ENCODE data around the gene C1orf210. TPM values are rescaled to one million over a fixed set of nuclear protein-coding genes. Genes with fewer than 3 reads are reported as not detected.

Gene C1orf210
- total RNA-seq, 4 donors from 2014 or later = 0.27 TPM; not detected in 3

DNA sequence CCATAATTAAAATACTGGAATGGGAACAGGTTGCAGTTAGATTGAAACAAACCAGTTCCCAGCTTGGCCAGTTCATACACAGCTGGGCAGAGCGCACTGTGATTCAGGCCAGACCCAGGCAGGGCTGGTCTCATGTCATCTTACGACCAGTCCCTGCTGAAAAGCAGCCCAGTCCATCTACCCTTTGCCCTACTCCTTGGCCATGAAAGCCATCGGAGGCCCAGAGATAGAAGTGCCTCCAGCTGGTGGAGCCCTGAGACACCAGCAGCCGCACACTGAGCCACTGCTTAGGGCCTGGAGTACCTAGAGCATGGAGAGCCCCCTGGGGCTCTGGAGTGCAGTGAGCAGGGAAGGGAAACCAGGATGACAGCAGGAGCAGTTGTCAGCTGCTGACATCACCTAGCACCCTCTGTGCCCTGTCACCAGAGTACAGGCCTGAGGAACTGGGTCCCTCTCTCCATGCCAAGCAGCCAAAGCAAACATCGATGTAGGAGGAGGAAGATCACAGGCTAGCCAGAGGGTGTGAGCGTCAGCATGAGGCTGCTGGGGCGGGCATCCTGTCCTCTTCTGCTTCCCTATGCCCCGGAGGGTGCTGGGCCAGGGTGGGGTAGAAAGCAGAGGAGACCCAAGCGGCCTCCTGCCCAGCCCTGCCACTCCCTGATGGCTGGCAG is 49.8 kb downstream of the C1orf210 start:
- no peaks in the 10 kb centered on the region for H3K27me3 ChIP-seq
- H3K36me3 ChIP-seq = no peaks in the 10 kb centered on the region
- H3K27ac ChIP-seq = no peak overlapping the region
- TF ChIP-seq, protein P1, sequence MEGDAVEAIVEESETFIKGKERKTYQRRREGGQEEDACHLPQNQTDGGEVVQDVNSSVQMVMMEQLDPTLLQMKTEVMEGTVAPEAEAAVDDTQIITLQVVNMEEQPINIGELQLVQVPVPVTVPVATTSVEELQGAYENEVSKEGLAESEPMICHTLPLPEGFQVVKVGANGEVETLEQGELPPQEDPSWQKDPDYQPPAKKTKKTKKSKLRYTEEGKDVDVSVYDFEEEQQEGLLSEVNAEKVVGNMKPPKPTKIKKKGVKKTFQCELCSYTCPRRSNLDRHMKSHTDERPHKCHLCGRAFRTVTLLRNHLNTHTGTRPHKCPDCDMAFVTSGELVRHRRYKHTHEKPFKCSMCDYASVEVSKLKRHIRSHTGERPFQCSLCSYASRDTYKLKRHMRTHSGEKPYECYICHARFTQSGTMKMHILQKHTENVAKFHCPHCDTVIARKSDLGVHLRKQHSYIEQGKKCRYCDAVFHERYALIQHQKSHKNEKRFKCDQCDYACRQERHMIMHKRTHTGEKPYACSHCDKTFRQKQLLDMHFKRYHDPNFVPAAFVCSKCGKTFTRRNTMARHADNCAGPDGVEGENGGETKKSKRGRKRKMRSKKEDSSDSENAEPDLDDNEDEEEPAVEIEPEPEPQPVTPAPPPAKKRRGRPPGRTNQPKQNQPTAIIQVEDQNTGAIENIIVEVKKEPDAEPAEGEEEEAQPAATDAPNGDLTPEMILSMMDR (IDR thresholded peaks at IDR 0.05) = no peak
- TF ChIP-seq POLR2A (IDR thresholded peaks at IDR 0.05) (no peak), POLR2AphosphoS5 (IDR thresholded peaks at IDR 0.05) (no peak)
- no peak overlapping the region for H3K4me3 ChIP-seq
- H3K4me1 ChIP-seq = peaks cover 0 to 20% (median 1%) of the 10 kb centered on the region in 3 donors
- no peak for ATAC-seq
- no peaks in the 10 kb centered on the region for H3K9me3 ChIP-seq
- WGBS, 2 donors (ENCODE audit: low coverage in 1 of 2) = no CpG with 5 or more reads among the region's 9 CpGs

DNA sequence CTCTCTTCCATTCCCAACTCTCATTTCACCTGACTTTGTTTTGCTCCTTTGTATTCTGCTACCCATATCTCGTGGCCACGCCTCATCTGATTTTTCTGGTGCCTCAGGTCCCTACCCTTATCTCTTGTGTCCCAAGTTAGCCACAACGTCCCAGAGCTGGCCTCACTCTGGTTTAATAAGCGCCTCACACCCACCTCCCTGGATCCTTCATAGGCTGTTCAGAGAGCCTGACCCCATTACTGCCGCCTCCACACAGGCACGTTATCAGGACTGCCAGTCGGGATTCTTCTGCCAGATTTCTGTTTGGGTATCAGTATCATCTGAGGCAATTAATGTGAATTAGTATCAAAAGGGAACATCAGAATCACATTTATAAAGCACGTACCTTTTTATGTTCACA is 50.3 kb downstream of the C1orf210 start:
- no peaks in the 10 kb centered on the region for H3K27me3 ChIP-seq
- no peak overlapping the region for H3K27ac ChIP-seq
- H3K4me1 ChIP-seq = peaks cover 0 to 25% (median 5%) of the 10 kb centered on the region in 3 donors
- no peak for ATAC-seq
- no peaks in the 10 kb centered on the region for H3K9me3 ChIP-seq
- H3K4me3 ChIP-seq = no peak overlapping the region
- TF ChIP-seq EP300 (IDR thresholded peaks at IDR 0.05) (no peak), POLR2A (IDR thresholded peaks at IDR 0.05) (no peak), POLR2AphosphoS5 (IDR thresholded peaks at IDR 0.05) (no peak)
- TF ChIP-seq, protein P1 (IDR thresholded peaks at IDR 0.05) = no peak
- no peaks in the 10 kb centered on the region for H3K36me3 ChIP-seq
- WGBS, 2 donors (ENCODE audit: low coverage in 1 of 2) = 71 to 80% methylated on average over 4 to 8 of the region's 8 CpGs

DNA sequence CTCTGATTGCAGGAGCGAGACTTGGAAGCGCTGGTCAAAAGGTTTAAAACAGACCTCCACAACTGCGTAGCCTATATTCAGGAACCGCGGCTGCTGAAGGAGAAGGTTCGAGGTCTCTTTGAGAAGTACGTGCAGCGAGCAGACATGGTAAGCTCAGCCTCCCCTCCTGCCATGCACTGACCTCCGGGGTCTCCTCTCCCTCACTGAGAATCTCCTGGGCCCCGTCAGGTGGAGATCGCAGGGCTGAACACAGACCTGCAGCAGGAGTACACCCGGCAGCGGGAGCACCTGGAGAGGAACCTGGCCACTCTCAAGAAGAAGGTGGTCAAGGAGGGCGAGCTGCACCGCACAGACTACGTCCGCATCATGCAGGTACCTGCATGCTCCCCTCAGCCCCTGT is 51.1 kb downstream of the C1orf210 start:
- WGBS, 2 donors (ENCODE audit: low coverage in 1 of 2) = 65 to 100% methylated on average over 2 to 4 of the region's 17 CpGs
- no peaks in the 10 kb centered on the region for H3K27me3 ChIP-seq
- no peak for TF ChIP-seq EP300 (IDR thresholded peaks at IDR 0.05)
- TF ChIP-seq, protein P1 (IDR thresholded peaks at IDR 0.05) = no peak
- no peak overlapping the region for H3K4me3 ChIP-seq
- no peak for ATAC-seq
- H3K4me1 ChIP-seq = peaks cover 0 to 26% (median 5%) of the 10 kb centered on the region in 3 donors
- H3K36me3 ChIP-seq = no peaks in the 10 kb centered on the region
- no peaks in the 10 kb centered on the region for H3K9me3 ChIP-seq
- H3K27ac ChIP-seq = no peak overlapping the region

GRCh38 chr1:43233631-43234030 is 51.8 kb downstream of the C1orf210 start:
- no peaks in the 10 kb centered on the region for H3K36me3 ChIP-seq
- WGBS, 2 donors (ENCODE audit: low coverage in 1 of 2) = 90% methylated on average over 5 of the region's 5 CpGs; no CpG with 5 or more reads in 1 of the 2 donors

More at GRCh38 chr1:43233631-43234030, 51.8 kb downstream of the C1orf210 start:
- ATAC-seq = no peak
- Histone ChIP-seq H3K9me3 (no peaks in the 10 kb centered on the region), H3K27ac (no peak overlapping the region), H3K4me3 (no peak overlapping the region), H3K27me3 (no peaks in the 10 kb centered on the region), H3K4me1 (peaks cover 0 to 23% (median 5%) of the 10 kb centered on the region in 3 donors)
- TF ChIP-seq, protein P1 (IDR thresholded peaks at IDR 0.05) = no peak
- TF ChIP-seq POLR2AphosphoS5 (IDR thresholded peaks at IDR 0.05) (no peak), EP300 (IDR thresholded peaks at IDR 0.05) (no peak), POLR2A (IDR thresholded peaks at IDR 0.05) (no peak)

Data from gastroesophageal sphincter (tissue), 4 donors.